Epithelial cell of proximal tubule (primary cell): ENCODE measurements around the gene NALCN. TPM values are rescaled to one million over a fixed set of nuclear protein-coding genes. Genes with fewer than 3 reads are reported as not detected.

ENCODE experiments used
- DNase-seq: peaks from one replicate; pipeline ENCODE4 v3.0.0-alpha.2; 2011; ENCODE audit warnings: low read depth
- H3K4me3 ChIP-seq: 2 replicates; pipeline ENCODE4 v1.5.1; 2011; ENCODE audit warnings: low read depth, mild to moderate bottlenecking, low read length
- total RNA-seq: library from RNA; depleted of rRNA; stranded (reverse); fragments of >200 nt; gene quantifications from 2 replicates; pipeline ENCODE4 v1.2.3, GENCODE V29; 2015
- TF ChIP-seq, protein P1 (sequence below): conservative IDR thresholded peaks from 2 replicates; pipeline ENCODE4 v1.5.1; 2012; ENCODE audit warnings: low read depth, mild to moderate bottlenecking, low read length

Gene NALCN
- total RNA-seq, 1 donor from 2014 or later: 0.35 TPM

DNA sequence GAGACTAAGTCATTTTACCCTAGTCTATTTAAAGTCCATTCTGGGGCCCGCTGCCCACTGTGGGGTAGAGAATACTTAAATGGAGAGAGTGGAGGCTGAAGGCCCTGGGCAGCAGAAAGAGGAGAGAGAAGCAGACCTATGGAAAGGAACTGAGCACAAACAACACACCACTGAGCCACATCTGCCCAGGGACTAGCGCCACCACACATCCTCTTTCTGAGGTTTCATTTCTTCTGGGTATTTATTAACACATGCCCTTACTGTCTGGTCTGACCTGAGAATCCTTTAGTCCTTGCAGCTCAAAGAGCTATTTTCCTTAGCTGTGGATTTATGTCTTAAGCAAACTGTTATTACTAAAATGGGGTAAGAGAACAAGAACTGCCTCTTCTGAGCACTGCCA, 154.0 kb downstream of the NALCN start:
- H3K4me3 ChIP-seq: no peak overlapping the region
- no peak for DNase-seq
- TF ChIP-seq, protein P1, sequence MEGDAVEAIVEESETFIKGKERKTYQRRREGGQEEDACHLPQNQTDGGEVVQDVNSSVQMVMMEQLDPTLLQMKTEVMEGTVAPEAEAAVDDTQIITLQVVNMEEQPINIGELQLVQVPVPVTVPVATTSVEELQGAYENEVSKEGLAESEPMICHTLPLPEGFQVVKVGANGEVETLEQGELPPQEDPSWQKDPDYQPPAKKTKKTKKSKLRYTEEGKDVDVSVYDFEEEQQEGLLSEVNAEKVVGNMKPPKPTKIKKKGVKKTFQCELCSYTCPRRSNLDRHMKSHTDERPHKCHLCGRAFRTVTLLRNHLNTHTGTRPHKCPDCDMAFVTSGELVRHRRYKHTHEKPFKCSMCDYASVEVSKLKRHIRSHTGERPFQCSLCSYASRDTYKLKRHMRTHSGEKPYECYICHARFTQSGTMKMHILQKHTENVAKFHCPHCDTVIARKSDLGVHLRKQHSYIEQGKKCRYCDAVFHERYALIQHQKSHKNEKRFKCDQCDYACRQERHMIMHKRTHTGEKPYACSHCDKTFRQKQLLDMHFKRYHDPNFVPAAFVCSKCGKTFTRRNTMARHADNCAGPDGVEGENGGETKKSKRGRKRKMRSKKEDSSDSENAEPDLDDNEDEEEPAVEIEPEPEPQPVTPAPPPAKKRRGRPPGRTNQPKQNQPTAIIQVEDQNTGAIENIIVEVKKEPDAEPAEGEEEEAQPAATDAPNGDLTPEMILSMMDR: no peak

DNA sequence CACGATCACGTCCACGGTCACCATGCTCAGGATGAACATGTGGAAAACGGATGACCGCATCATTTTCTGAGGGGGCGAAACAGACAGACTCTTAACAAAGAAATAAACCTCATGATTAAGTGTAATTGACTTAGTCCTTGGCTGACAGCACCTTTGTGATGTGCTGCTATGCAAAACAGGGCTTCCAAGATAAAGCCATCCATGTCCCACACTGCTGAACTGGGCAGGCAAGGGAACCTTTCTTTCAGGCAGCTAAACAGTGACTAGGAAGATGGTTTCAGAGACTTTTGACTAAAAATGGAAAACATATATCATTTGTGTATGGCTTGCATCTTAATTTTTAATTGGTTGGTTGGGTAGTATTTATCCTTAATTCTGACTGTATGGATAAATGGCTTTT, 157.8 kb downstream of the NALCN start:
- H3K4me3 ChIP-seq: no peak overlapping the region
- no peak for DNase-seq
- TF ChIP-seq, protein P1: no peak

DNA sequence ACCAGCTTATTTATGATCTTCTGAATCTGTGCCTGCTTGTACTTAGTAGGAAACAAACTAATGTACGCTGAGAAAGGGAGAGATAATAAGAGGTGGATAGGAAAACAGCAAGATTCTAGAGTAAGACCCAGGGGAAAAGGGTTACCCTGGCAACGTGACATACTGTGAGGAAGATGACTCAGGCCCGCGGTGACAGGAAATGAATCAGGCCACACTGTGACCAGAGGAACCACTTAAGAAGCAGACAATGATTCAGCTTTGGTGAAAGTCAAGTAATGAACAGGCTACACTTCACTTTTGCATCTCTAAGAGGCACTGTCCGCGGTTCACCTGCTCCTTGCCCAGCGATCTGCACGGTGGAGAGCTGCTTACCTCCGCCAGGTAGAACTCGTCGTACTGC, 158.2 kb downstream of the NALCN start:
- H3K4me3 ChIP-seq: no peak overlapping the region

DNA sequence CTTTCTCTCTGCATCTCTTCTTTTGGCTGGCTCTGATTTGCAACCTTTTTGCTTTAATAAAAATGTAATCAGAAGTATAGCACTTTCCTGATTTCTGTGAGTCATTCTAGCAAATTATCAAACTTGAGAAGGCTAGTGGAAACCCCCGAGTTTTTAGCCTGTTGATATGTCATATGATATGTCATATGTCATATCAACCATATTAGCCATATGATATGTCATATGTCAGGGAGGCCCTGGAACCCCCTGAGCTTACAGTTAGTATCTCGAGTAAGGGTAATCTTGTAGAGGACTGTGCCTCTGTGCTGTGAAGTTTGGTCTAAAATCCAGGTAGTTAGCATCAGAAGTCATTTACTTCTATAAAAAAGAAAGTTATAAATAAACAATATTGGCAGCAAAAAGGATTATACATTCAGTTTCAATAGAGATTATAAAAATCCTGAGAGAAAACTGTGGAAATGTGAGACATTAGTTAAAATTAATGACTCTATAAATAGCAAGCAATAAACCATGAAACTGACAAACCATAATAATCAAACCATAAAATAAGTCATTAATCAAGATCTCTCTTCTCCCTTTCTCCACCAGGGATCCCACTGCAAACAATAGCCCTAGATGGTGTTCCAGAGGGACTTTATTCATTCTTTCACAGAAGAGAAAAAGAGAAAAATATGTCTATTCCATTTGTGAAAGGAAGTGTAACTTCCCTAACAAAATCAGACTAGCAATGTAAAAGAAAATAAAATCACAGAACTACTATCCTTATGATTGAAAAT, 167.4 kb downstream of the NALCN start:
- TF ChIP-seq, protein P1: no peak
- DNase-seq: no peak
- H3K4me3 ChIP-seq: no peak overlapping the region

More for the DNA sequence above, 158.2 kb downstream of the NALCN start:
- TF ChIP-seq, protein P1: no peak
- DNase-seq: no peak

DNA sequence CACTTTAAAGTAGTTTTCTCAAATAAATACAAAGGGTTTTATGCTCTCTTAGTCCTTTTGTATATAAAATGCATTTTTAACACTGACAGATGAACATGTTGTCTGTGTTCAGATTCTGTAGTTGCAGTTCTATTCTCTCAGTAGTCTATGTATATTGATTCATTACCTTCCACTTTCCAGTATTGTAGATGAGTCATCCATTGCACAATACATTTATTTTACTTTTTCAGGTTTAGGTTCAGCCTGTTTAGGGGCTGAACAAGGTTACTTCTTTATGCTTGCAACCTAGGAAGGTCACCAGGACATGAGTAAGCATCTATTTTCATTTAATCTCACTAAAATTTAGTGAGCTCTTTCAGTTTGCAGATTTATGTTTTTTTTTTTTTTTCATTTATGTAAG, 173.6 kb downstream of the NALCN start:
- no peak for DNase-seq
- TF ChIP-seq, protein P1: no peak
- no peak overlapping the region for H3K4me3 ChIP-seq

DNA sequence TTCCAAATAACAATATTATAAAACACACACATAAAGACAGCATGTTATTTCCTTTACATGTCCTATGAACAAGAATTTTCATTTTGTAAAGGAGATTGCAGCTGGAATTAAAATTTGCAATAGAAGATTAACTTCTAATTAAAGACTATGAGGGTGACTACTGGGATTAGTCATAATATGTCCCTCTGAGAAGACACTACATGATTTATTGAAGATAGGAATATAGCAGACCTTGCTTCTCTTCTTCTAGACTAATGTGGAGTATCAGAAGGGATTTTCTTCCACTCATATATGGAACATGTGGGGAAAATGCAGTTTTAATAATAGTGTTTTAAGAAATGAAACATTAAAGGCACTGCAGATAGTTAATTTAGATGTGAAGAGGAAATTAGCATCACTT, 177.8 kb downstream of the NALCN start:
- TF ChIP-seq, protein P1: no peak
- H3K4me3 ChIP-seq: no peak overlapping the region
- no peak for DNase-seq
